Hepatocyte (in vitro differentiated cells): Measurements from ENCODE around the gene ZNRF1. TPM values are rescaled to one million over a fixed set of nuclear protein-coding genes. Genes with fewer than 3 reads are reported as not detected.

Experiments used
- DNase-seq: peaks from one replicate; pipeline ENCODE4 v3.0.0-alpha.2; 2016; ENCODE audit warnings: low spot score
- H2AFZ ChIP-seq: fragments of 200-600 bp; sonication (generic); 2 replicates; pipeline ENCODE4 v1.6.0; 2016; ENCODE audit warnings: antibody characterized with exemption, mild to moderate bottlenecking
- H3K27ac ChIP-seq: fragments of 200-600 bp; sonication (generic); 2 replicates; pipeline ENCODE4 v1.5.1; 2016; ENCODE audit warnings: mild to moderate bottlenecking
- H3K27me3 ChIP-seq: fragments of 200-600 bp; sonication (generic); 2 replicates; pipeline ENCODE4 v1.6.1; 2016
- H3K36me3 ChIP-seq: fragments of 200-600 bp; sonication (generic); replicated peaks from 2 replicates; pipeline ENCODE4 v1.5.1; 2016; ENCODE audit warnings: low read depth; ENCODE audit not compliant: insufficient read depth
- H3K4me1 ChIP-seq: fragments of 200-600 bp; sonication (generic); 2 replicates; pipeline ENCODE4 v1.5.1; 2016; ENCODE audit warnings: mild to moderate bottlenecking, moderate library complexity; ENCODE audit not compliant: insufficient read depth
- H3K4me2 ChIP-seq: fragments of 200-600 bp; sonication (generic); 2 replicates; pipeline ENCODE4 v1.6.0; 2016
- H3K4me3 ChIP-seq: fragments of 200-600 bp; sonication (generic); 2 replicates; pipeline ENCODE4 v1.5.1; 2016; ENCODE audit warnings: mild to moderate bottlenecking
- H3K79me2 ChIP-seq: fragments of 200-600 bp; sonication (generic); 2 replicates; pipeline ENCODE4 v1.6.0; 2017; ENCODE audit warnings: mild to moderate bottlenecking
- H3K9me2 ChIP-seq: fragments of 200-600 bp; sonication (generic); replicated peaks from 2 replicates; pipeline ENCODE4 v1.6.0; 2017; ENCODE audit warnings: mild to moderate bottlenecking; ENCODE audit not compliant: insufficient read depth
- H3K9me3 ChIP-seq: fragments of 200-600 bp; sonication (generic); 2 replicates; pipeline ENCODE4 v1.5.1; 2016; ENCODE audit warnings: low read depth, mild to moderate bottlenecking
- H4K20me1 ChIP-seq: fragments of 200-600 bp; sonication (generic); 2 replicates; pipeline ENCODE4 v1.6.0; 2016; ENCODE audit warnings: mild to moderate bottlenecking; ENCODE audit not compliant: insufficient read depth, poor library complexity, severe bottlenecking
- CTCF ChIP-seq: fragments of 200-600 bp; sonication (generic); IDR thresholded peaks from 2 replicates; pipeline ENCODE4 v1.5.1; 2016; ENCODE audit warnings: antibody characterized with exemption, mild to moderate bottlenecking; ENCODE audit not compliant: poor library complexity
- EZH2 ChIP-seq: fragments of 200-600 bp; sonication (generic); IDR thresholded peaks from 2 replicates; pipeline ENCODE4 v1.6.1; 2016; ENCODE audit warnings: antibody characterized with exemption, mild to moderate bottlenecking, borderline replicate concordance
- EZH2phosphoT487 ChIP-seq: fragments of 200-600 bp; sonication (generic); IDR thresholded peaks from one replicate; pipeline ENCODE4 v1.6.1; 2018; ENCODE audit warnings: antibody characterized with exemption, mild to moderate bottlenecking, low read depth, moderate library complexity; ENCODE audit not compliant: unreplicated experiment, severe bottlenecking
- WGBS: methylation state at CpG from one replicate; pipeline ENCODE4 v1.1.6; 2016; ENCODE audit warnings: low lambda C conversion rate; ENCODE audit errors: missing lambda C conversion rate; 5-methylcytosine and 5-hydroxymethylcytosine counted together
- polyA plus RNA-seq: library from polyadenylated mRNA; unstranded; fragments of >200 nt; fragmentation: Nextera tagmentation; extraction: Ambion mirVana; gene quantifications from 2 replicates; pipeline ENCODE4 v1.2.1, GENCODE V29; 2016
- total RNA-seq: library from RNA; depleted of rRNA; stranded (reverse); fragments of >200 nt; gene quantifications from 2 replicates; pipeline ENCODE4 v1.2.3, GENCODE V29; 2014

ZNRF1 gene
- total and polyA plus RNA-seq, 2 experiments from 2014 or later: 23.0 to 46.5 TPM

- Histone ChIP-seq H2AFZ (no peak overlapping the region), H4K20me1 (peaks cover 11% of the 10 kb centered on the region), H3K79me2 (peaks cover 92% of the 10 kb centered on the region), H3K9me2 (no peaks in the 10 kb centered on the region), H3K4me3 (no peak overlapping the region), H3K4me1 (peaks cover 5% of the 10 kb centered on the region), H3K9me3 (no peaks in the 10 kb centered on the region), H3K36me3 (no peaks in the 10 kb centered on the region), H3K4me2 (no peak overlapping the region), H3K27me3 (no peaks in the 10 kb centered on the region), H3K27ac (no peak overlapping the region)
- DNase-seq: no peak
- WGBS: 76% methylated on average over 6 of the region's 6 CpGs
- TF ChIP-seq EZH2phosphoT487 (no peak), CTCF (no peak), EZH2 (no peak)
Measured at GRCh38 chr16:75027520-75028300, 28.9 kb downstream of the ZNRF1 start.

GRCh38 chr16:75028544-75029135 is 29.8 kb downstream of the ZNRF1 start:
- Histone ChIP-seq H3K27ac (no peak overlapping the region), H4K20me1 (peaks cover 15% of the 10 kb centered on the region), H3K79me2 (peaks cover 92% of the 10 kb centered on the region), H3K9me2 (no peaks in the 10 kb centered on the region), H3K27me3 (no peaks in the 10 kb centered on the region), H2AFZ (no peak overlapping the region), H3K4me1 (peaks cover 5% of the 10 kb centered on the region), H3K36me3 (no peaks in the 10 kb centered on the region), H3K4me3 (no peak overlapping the region), H3K4me2 (no peak overlapping the region), H3K9me3 (no peaks in the 10 kb centered on the region)
- DNase-seq: no peak
- no peak for TF ChIP-seq CTCF
- TF ChIP-seq EZH2: no peak
- TF ChIP-seq EZH2phosphoT487: no peak
- WGBS: 59% methylated on average over 4 of the region's 4 CpGs

- Histone ChIP-seq H3K27me3 (no peaks in the 10 kb centered on the region), H3K4me3 (no peak overlapping the region), H3K9me3 (no peaks in the 10 kb centered on the region), H3K4me2 (no peak overlapping the region), H2AFZ (no peak overlapping the region), H3K36me3 (no peaks in the 10 kb centered on the region), H3K27ac (no peak overlapping the region), H3K4me1 (no peaks in the 10 kb centered on the region), H4K20me1 (peaks cover 17% of the 10 kb centered on the region), H3K79me2 (peaks cover 92% of the 10 kb centered on the region), H3K9me2 (no peaks in the 10 kb centered on the region)
- DNase-seq: no peak
- no peak for TF ChIP-seq CTCF
Measured at GRCh38 chr16:75029854-75030253, 31.0 kb downstream of the ZNRF1 start.
